ENCODE data around the gene TXK. TPM values are rescaled to one million over a fixed set of nuclear protein-coding genes. Genes with fewer than 3 reads are reported as not detected.

The TXK gene
- polyA plus RNA-seq, 4 donors = 0.54 to 3.4 (median 1.0) TPM

DNA sequence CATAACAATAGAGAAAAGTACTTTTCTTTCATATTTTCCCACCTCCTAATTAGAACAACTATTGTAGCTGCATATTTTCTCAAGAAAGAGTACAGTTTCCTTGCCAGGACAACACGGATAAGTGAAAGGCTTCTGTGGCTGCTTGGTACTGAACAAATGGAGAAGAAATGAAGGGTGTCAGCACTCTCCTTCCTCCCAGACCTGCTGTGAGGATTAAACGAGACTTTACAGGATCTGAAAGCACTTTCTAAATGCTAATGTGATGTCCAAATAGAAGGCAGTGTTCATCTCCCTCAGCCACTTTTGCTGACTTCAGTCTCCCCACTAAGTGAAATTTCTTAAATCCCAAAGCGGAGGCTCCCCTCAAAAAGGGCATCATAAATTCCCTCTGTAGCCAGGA is 103.6 kb downstream of the TXK start:
- DNase-seq (no peak), FAIRE-seq (no peak)
- H3K27me3 ChIP-seq (ENCODE audit: control insufficient read depth in 3 of 3, insufficient read depth in 3 of 3, low read length in 3 of 3) = no peaks in the 10 kb centered on the region
- no peaks in the 10 kb centered on the region for H3K9me3 ChIP-seq (ENCODE audit: control insufficient read depth in 2 of 2, insufficient read depth in 1 of 2, low read depth in 1 of 2, low read length in 1 of 2)
- H3K36me3 ChIP-seq (ENCODE audit: control insufficient read depth in 3 of 3, insufficient read depth in 2 of 3, low read depth in 1 of 3, low read length in 3 of 3) = peaks cover 0 to 11% (median 2%) of the 10 kb centered on the region in 3 donors
- no peak overlapping the region for H3K4me3 ChIP-seq (ENCODE audit: low read depth in 1 of 3, low read length in 3 of 3)
- WGBS, 3 donors = 61 to 70% (median 63%) methylated on average over 3 of the region's 3 CpGs
- peaks cover 0 to 25% (median 0%) of the 10 kb centered on the region in 3 donors for H3K4me1 ChIP-seq (ENCODE audit: control insufficient read depth in 3 of 3, insufficient read depth in 2 of 3, low read depth in 1 of 3, low read length in 2 of 3)
- peak overlapping the region in 1 of 3 donors; percentile 8 for H3K27ac ChIP-seq (ENCODE audit: low read depth in 1 of 3, low read length in 2 of 3)

DNA sequence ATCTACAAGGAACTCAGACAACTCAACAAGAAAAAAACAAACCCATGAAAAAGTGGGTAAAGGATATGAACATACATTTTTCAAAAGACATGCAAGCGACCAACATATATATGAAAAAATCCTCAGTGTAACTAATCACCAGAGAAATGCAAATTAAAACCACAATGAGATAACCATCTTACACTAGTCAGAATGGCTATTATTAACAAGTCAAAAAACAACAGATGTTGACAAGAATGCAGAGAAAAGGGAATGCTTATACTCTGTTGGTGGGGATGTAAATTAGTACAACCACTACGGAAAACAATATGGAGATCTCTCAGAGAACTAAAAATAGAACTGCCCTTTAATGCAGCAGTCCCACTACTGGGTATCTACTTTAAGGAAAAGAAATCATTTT is 105.4 kb downstream of the TXK start:
- Histone ChIP-seq H3K4me1 (ENCODE audit: control insufficient read depth in 3 of 3, insufficient read depth in 2 of 3, low read depth in 1 of 3, low read length in 2 of 3) (peaks cover 0 to 19% (median 0%) of the 10 kb centered on the region in 3 donors), H3K36me3 (ENCODE audit: control insufficient read depth in 3 of 3, insufficient read depth in 2 of 3, low read depth in 1 of 3, low read length in 3 of 3) (peaks cover 0 to 17% (median 0%) of the 10 kb centered on the region in 3 donors), H3K4me3 (ENCODE audit: low read depth in 1 of 3, low read length in 3 of 3) (no peak overlapping the region), H3K27me3 (ENCODE audit: control insufficient read depth in 3 of 3, insufficient read depth in 3 of 3, low read length in 3 of 3) (no peaks in the 10 kb centered on the region), H3K27ac (ENCODE audit: low read depth in 1 of 3, low read length in 2 of 3) (no peak overlapping the region), H3K9me3 (ENCODE audit: control insufficient read depth in 2 of 2, insufficient read depth in 1 of 2, low read depth in 1 of 2, low read length in 1 of 2) (no peaks in the 10 kb centered on the region)
- 63 to 79% (median 68%) methylated on average over 2 of the region's 2 CpGs for WGBS, 3 donors
- FAIRE-seq (no peak), DNase-seq (no peak)

DNA sequence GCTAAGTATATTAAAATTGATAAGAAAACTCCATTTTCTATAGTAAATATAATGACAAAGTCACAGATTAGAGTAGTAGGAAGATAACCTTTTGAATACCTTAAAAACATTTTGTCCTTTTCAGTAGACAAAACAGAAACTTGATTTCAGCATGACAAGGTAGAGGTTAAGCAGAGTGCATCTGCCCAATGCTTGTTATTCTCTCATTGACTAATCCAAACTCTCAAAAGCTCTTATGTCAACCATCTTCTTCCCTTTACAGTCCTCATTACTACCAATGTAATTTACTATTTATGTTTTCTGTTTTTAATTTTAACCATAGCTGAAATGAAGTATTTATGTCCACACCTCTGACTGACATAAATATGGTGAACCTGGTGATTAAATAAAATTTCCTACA is 106.4 kb downstream of the TXK start:
- Histone ChIP-seq H3K27ac (ENCODE audit: low read depth in 1 of 3, low read length in 2 of 3) (no peak overlapping the region), H3K4me3 (ENCODE audit: low read depth in 1 of 3, low read length in 3 of 3) (no peak overlapping the region), H3K4me1 (ENCODE audit: control insufficient read depth in 3 of 3, insufficient read depth in 2 of 3, low read depth in 1 of 3, low read length in 2 of 3) (peaks cover 0 to 18% (median 0%) of the 10 kb centered on the region in 3 donors), H3K9me3 (ENCODE audit: control insufficient read depth in 2 of 2, insufficient read depth in 1 of 2, low read depth in 1 of 2, low read length in 1 of 2) (no peaks in the 10 kb centered on the region), H3K36me3 (ENCODE audit: control insufficient read depth in 3 of 3, insufficient read depth in 2 of 3, low read depth in 1 of 3, low read length in 3 of 3) (peaks cover 0 to 17% (median 0%) of the 10 kb centered on the region in 3 donors), H3K27me3 (ENCODE audit: control insufficient read depth in 3 of 3, insufficient read depth in 3 of 3, low read length in 3 of 3) (no peaks in the 10 kb centered on the region)
- FAIRE-seq (no peak), DNase-seq (no peak)

DNA sequence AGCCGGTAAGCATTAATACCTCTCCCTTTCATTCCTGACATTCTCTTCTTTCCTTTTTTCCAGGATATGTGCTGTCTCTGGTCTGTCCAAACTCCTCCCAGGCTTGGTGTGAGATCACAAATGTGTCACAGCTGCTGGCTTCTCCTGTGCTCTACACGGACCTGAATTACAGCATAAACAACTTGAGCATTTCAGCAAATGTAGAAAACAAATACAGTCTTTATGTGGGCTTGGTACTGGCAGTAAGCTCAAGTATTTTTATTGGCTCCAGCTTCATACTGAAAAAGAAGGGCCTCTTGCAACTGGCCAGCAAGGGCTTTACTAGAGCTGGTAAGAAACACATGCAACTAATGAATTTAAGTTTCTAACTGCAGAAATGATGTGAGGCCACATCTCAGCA is 109.0 kb downstream of the TXK start:
- Histone ChIP-seq H3K4me1 (ENCODE audit: control insufficient read depth in 3 of 3, insufficient read depth in 2 of 3, low read depth in 1 of 3, low read length in 2 of 3) (peaks cover 0 to 25% (median 0%) of the 10 kb centered on the region in 3 donors), H3K36me3 (ENCODE audit: control insufficient read depth in 3 of 3, insufficient read depth in 2 of 3, low read depth in 1 of 3, low read length in 3 of 3) (peaks cover 0 to 17% (median 0%) of the 10 kb centered on the region in 3 donors), H3K4me3 (ENCODE audit: low read depth in 1 of 3, low read length in 3 of 3) (no peak overlapping the region), H3K27me3 (ENCODE audit: control insufficient read depth in 3 of 3, insufficient read depth in 3 of 3, low read length in 3 of 3) (no peaks in the 10 kb centered on the region), H3K9me3 (ENCODE audit: control insufficient read depth in 2 of 2, insufficient read depth in 1 of 2, low read depth in 1 of 2, low read length in 1 of 2) (no peaks in the 10 kb centered on the region), H3K27ac (ENCODE audit: low read depth in 1 of 3, low read length in 2 of 3) (no peak overlapping the region)
- no peak for DNase-seq
- no peak for FAIRE-seq
- 41 to 51% (median 45%) methylated on average over 2 of the region's 2 CpGs for WGBS, 3 donors

DNA sequence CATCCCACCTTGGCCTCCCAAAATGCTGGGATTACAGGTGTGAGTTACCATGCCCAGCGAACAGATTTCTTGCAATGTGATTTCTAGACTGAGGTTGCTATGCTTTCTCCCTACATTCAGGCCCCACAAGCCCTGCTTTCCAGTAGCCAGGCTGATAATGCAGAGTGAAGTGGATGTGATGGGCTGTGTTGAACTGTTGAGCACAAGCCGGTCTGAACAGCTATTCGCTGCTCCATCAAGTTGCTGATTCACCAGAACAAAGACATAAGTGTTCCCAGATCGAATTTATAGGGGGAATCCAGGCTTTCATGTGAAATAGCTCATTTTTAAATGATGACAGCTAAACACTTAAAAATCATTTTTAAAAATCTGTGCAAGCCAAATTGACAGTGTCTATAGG is 109.5 kb downstream of the TXK start:
- no peak for DNase-seq
- no peak overlapping the region for H3K27ac ChIP-seq (ENCODE audit: low read depth in 1 of 3, low read length in 2 of 3)
- peaks cover 0 to 29% (median 2%) of the 10 kb centered on the region in 3 donors for H3K4me1 ChIP-seq (ENCODE audit: control insufficient read depth in 3 of 3, insufficient read depth in 2 of 3, low read depth in 1 of 3, low read length in 2 of 3)
- H3K4me3 ChIP-seq (ENCODE audit: low read depth in 1 of 3, low read length in 3 of 3) = no peak overlapping the region
- no peaks in the 10 kb centered on the region for H3K9me3 ChIP-seq (ENCODE audit: control insufficient read depth in 2 of 2, insufficient read depth in 1 of 2, low read depth in 1 of 2, low read length in 1 of 2)
- peaks cover 0 to 17% (median 0%) of the 10 kb centered on the region in 3 donors for H3K36me3 ChIP-seq (ENCODE audit: control insufficient read depth in 3 of 3, insufficient read depth in 2 of 3, low read depth in 1 of 3, low read length in 3 of 3)
- no peak for FAIRE-seq
- H3K27me3 ChIP-seq (ENCODE audit: control insufficient read depth in 3 of 3, insufficient read depth in 3 of 3, low read length in 3 of 3) = no peaks in the 10 kb centered on the region
- 70 to 90% (median 80%) methylated on average over 4 of the region's 4 CpGs for WGBS, 3 donors

DNA sequence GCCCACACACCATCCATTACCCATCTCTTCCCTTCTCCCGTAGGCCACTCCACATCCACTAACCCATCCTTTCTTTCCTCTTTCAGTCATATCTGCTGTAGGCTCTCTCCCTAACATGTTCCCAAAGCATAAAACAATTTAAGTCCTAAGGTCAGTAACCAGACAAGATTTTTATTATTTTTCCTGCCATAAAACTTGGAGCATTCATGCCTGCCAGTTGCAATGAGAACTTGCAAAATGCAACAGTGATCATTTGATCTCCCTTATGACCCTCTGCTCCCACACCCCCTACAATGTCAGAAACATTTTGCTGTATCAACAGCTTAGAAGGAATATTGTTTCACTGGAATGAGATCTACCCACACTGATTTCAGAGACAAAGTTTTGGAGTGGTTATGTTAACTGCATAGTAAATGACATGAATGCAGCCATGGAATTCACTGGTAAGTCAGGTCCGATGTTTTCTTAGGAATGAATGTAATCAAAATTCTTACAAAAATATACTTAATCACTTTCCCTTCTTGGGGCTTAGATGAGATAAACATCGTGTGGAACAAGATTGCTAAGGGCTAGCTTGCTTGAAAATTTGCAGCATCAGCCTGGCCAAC is 111.8 kb downstream of the TXK start:
- H3K27me3 ChIP-seq (ENCODE audit: control insufficient read depth in 3 of 3, insufficient read depth in 3 of 3, low read length in 3 of 3) = peaks cover 0 to 3% (median 0%) of the 10 kb centered on the region in 3 donors
- peak overlapping the region in 1 of 3 donors; percentile 100 for H3K27ac ChIP-seq (ENCODE audit: low read depth in 1 of 3, low read length in 2 of 3)
- WGBS, 3 donors = 17 to 51% (median 35%) methylated on average over 3 of the region's 3 CpGs
- H3K36me3 ChIP-seq (ENCODE audit: control insufficient read depth in 3 of 3, insufficient read depth in 2 of 3, low read depth in 1 of 3, low read length in 3 of 3) = peaks cover 0 to 17% (median 0%) of the 10 kb centered on the region in 3 donors
- no peaks in the 10 kb centered on the region for H3K9me3 ChIP-seq (ENCODE audit: control insufficient read depth in 2 of 2, insufficient read depth in 1 of 2, low read depth in 1 of 2, low read length in 1 of 2)
- H3K4me3 ChIP-seq (ENCODE audit: low read depth in 1 of 3, low read length in 3 of 3) = no peak overlapping the region
- H3K4me1 ChIP-seq (ENCODE audit: control insufficient read depth in 3 of 3, insufficient read depth in 2 of 3, low read depth in 1 of 3, low read length in 2 of 3) = peaks cover 0 to 40% (median 4%) of the 10 kb centered on the region in 3 donors
- DNase-seq (peak; percentile 68 to 81), FAIRE-seq (no peak)

DNA sequence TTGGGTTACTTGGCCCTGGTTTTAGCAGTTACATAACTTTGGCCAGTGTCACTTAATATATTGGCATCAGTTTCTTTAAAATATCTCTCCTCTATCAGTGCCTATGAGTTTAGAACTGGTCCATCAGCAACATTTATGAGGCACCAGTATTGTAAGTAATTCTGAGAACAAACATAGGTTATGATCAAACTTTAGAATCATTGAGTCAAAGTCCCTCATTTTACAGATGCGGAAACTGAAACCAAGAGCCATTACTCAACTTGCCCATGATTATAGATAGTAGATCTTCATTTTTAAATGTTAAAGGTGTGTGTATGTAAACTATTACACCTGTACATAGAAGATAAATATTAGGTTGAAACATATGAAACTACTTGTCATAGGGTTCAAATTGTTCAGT is 113.0 kb downstream of the TXK start:
- 0 to 79% (median 12%) methylated on average over 1 of the region's 1 CpG for WGBS, 3 donors
- DNase-seq = peak in 1 of 2 donors; percentile 42
- Histone ChIP-seq H3K4me1 (ENCODE audit: control insufficient read depth in 3 of 3, insufficient read depth in 2 of 3, low read depth in 1 of 3, low read length in 2 of 3) (peaks cover 0 to 40% (median 4%) of the 10 kb centered on the region in 3 donors), H3K27ac (ENCODE audit: low read depth in 1 of 3, low read length in 2 of 3) (peak overlapping the region in 1 of 3 donors; percentile 100), H3K27me3 (ENCODE audit: control insufficient read depth in 3 of 3, insufficient read depth in 3 of 3, low read length in 3 of 3) (peaks cover 0 to 9% (median 2%) of the 10 kb centered on the region in 3 donors), H3K9me3 (ENCODE audit: control insufficient read depth in 2 of 2, insufficient read depth in 1 of 2, low read depth in 1 of 2, low read length in 1 of 2) (no peaks in the 10 kb centered on the region), H3K36me3 (ENCODE audit: control insufficient read depth in 3 of 3, insufficient read depth in 2 of 3, low read depth in 1 of 3, low read length in 3 of 3) (peaks cover 0 to 13% (median 0%) of the 10 kb centered on the region in 3 donors), H3K4me3 (ENCODE audit: low read depth in 1 of 3, low read length in 3 of 3) (no peak overlapping the region)
- FAIRE-seq = no peak

DNA sequence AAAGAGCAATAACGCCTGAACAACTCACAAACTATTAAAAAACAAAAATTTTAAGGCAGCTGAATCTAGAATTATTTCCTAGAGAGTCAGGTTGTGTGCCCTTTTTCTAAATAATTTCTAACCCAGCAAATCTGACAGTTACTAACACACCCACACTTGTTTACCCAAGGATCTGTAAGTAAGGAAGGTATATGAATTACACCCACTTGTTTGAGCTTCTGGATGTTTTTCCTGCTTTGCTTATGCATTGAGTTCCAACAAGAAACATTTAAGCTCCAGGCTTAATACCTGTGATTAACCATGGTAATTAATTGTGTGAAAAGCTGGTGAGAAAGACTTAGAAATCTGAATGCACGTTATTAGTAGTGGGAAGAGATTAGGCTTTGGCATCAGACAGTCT is 115.9 kb downstream of the TXK start:
- FAIRE-seq (no peak), DNase-seq (peak; percentile 29 to 37)
- peaks cover 0 to 46% (median 4%) of the 10 kb centered on the region in 3 donors for H3K4me1 ChIP-seq (ENCODE audit: control insufficient read depth in 3 of 3, insufficient read depth in 2 of 3, low read depth in 1 of 3, low read length in 2 of 3)
- peak overlapping the region in 1 of 3 donors; percentile 100 for H3K27ac ChIP-seq (ENCODE audit: low read depth in 1 of 3, low read length in 2 of 3)
- WGBS, 3 donors = 21 to 56% (median 33%) methylated on average over 2 of the region's 2 CpGs
- H3K4me3 ChIP-seq (ENCODE audit: low read depth in 1 of 3, low read length in 3 of 3) = peak overlapping the region in 2 of 3 donors; percentile 56 to 75
- H3K36me3 ChIP-seq (ENCODE audit: control insufficient read depth in 3 of 3, insufficient read depth in 2 of 3, low read depth in 1 of 3, low read length in 3 of 3) = no peaks in the 10 kb centered on the region
- peaks cover 0 to 9% (median 2%) of the 10 kb centered on the region in 3 donors for H3K27me3 ChIP-seq (ENCODE audit: control insufficient read depth in 3 of 3, insufficient read depth in 3 of 3, low read length in 3 of 3)
- peaks cover 0 to 8% of the 10 kb centered on the region in 2 donors for H3K9me3 ChIP-seq (ENCODE audit: control insufficient read depth in 2 of 2, insufficient read depth in 1 of 2, low read depth in 1 of 2, low read length in 1 of 2)

Measured in small intestine (tissue), 7 donors.